ENCODE data around the gene CADM2. TPM values are rescaled to one million over a fixed set of nuclear protein-coding genes. Genes with fewer than 3 reads are reported as not detected.

The CADM2 gene
- total and polyA plus RNA-seq, 2 donors (not counting 3 experiments of a cell fraction or from before 2014, with no cell fraction given): not detected

- no peak for TF ChIP-seq EZH2 (IDR thresholded peaks at IDR 0.05; ENCODE audit: borderline replicate concordance, low read depth, low read length, severe bottlenecking)
- no peak for TF ChIP-seq FOS (IDR thresholded peaks at IDR 0.05; ENCODE audit: borderline replicate concordance, insufficient read depth, low read length)
- TF ChIP-seq POLR2AphosphoS5 (IDR thresholded peaks at IDR 0.05; ENCODE audit: insufficient read depth, low read depth, low read length): no peak
- no peak for TF ChIP-seq JUN (IDR thresholded peaks at IDR 0.05; ENCODE audit: borderline replicate concordance, insufficient read depth, insufficient read length, low read depth)
- no peak for TF ChIP-seq MYC (IDR thresholded peaks at IDR 0.05; ENCODE audit: low read depth, low read length)
- Histone ChIP-seq H3K9me1 (replicated peaks; ENCODE audit: control insufficient read depth, extremely low read depth, insufficient read depth, low read length) (no peaks in the 10 kb centered on the region), H3K27ac (ENCODE audit: insufficient read depth, low read depth, low read length) (no peak overlapping the region), H3K4me3 (replicated peaks in 1 of 3; ENCODE audit: insufficient read depth in 1 of 3, low read depth in 1 of 3, low read length in 3 of 3) (no peak overlapping the region), H3K4me1 (ENCODE audit: control insufficient read depth, extremely low read depth, insufficient read depth, low read length) (no peaks in the 10 kb centered on the region), H3K9ac (replicated peaks; ENCODE audit: extremely low read depth, insufficient read depth, low read length) (no peak overlapping the region), H3K4me2 (ENCODE audit: insufficient read depth, low read length) (no peak overlapping the region), H3K27me3 (ENCODE audit: control insufficient read depth in 2 of 2, insufficient read depth in 2 of 2, low read length in 2 of 2) (no peaks in the 10 kb centered on the region), H3K36me3 (ENCODE audit: control insufficient read depth in 2 of 2, extremely low read depth in 1 of 2, insufficient read depth in 2 of 2, low read length in 2 of 2) (no peaks in the 10 kb centered on the region), H3K79me2 (ENCODE audit: control insufficient read depth, insufficient read depth, low read length) (no peaks in the 10 kb centered on the region), H4K20me1 (replicated peaks; ENCODE audit: control insufficient read depth, extremely low read depth, insufficient read depth, low read length) (no peaks in the 10 kb centered on the region), H3K9me3 (replicated peaks; ENCODE audit: control insufficient read depth, insufficient read depth, low read length) (no peaks in the 10 kb centered on the region), H2AFZ (ENCODE audit: low read depth, low read length) (no peak overlapping the region)
- dilution Hi-C loops (cut with MboI; ENCODE audit: extremely low pct_ligation_motif_present, low sequenced_read_pairs): no loop called here
- no peak for FAIRE-seq
- BruUV-seq (replicated peaks): no TSS peak
- ChIA-PET POLR2A (no interaction called here), CTCF (no interaction called here)
- DNase-seq (ENCODE audit: low read depth, low spot score): no peak
- intact Hi-C loops (cut with micrococcal nuclease): no loop called here
Measured at GRCh38 chr3:85604641-85605040, 645.9 kb downstream of the CADM2 start.

- H3K9me3 ChIP-seq (replicated peaks; ENCODE audit: control insufficient read depth, insufficient read depth, low read length): no peaks in the 10 kb centered on the region
- dilution Hi-C loops (cut with MboI; ENCODE audit: extremely low pct_ligation_motif_present, low sequenced_read_pairs): no loop called here
- H4K20me1 ChIP-seq (replicated peaks; ENCODE audit: control insufficient read depth, extremely low read depth, insufficient read depth, low read length): no peaks in the 10 kb centered on the region
- DNase-seq (ENCODE audit: low read depth, low spot score) (no peak), FAIRE-seq (no peak)
- H3K9me1 ChIP-seq (replicated peaks; ENCODE audit: control insufficient read depth, extremely low read depth, insufficient read depth, low read length): no peaks in the 10 kb centered on the region
- POLR2A ChIA-PET: no interaction called here
- intact Hi-C loops (cut with micrococcal nuclease): no loop called here
- no peak overlapping the region for H3K27ac ChIP-seq (ENCODE audit: insufficient read depth, low read depth, low read length)
- no peak overlapping the region for H3K4me2 ChIP-seq (ENCODE audit: insufficient read depth, low read length)
- no peaks in the 10 kb centered on the region for H3K79me2 ChIP-seq (ENCODE audit: control insufficient read depth, insufficient read depth, low read length)
- no peak overlapping the region for H3K4me3 ChIP-seq (replicated peaks in 1 of 3; ENCODE audit: insufficient read depth in 1 of 3, low read depth in 1 of 3, low read length in 3 of 3)
- H3K36me3 ChIP-seq (ENCODE audit: control insufficient read depth in 2 of 2, extremely low read depth in 1 of 2, insufficient read depth in 2 of 2, low read length in 2 of 2): no peaks in the 10 kb centered on the region
- BruUV-seq (replicated peaks): no TSS peak
- H3K27me3 ChIP-seq (ENCODE audit: control insufficient read depth in 2 of 2, insufficient read depth in 2 of 2, low read length in 2 of 2): no peaks in the 10 kb centered on the region
- H2AFZ ChIP-seq (ENCODE audit: low read depth, low read length): no peak overlapping the region
- no peaks in the 10 kb centered on the region for H3K4me1 ChIP-seq (ENCODE audit: control insufficient read depth, extremely low read depth, insufficient read depth, low read length)
- no peak for TF ChIP-seq FOS (IDR thresholded peaks at IDR 0.05; ENCODE audit: borderline replicate concordance, insufficient read depth, low read length)
- TF ChIP-seq GATA2 (IDR thresholded peaks at IDR 0.05; ENCODE audit: insufficient read depth, insufficient read length, low read depth, low read length): no peak
- TF ChIP-seq MYC (IDR thresholded peaks at IDR 0.05; ENCODE audit: low read depth, low read length): no peak
- no peak for TF ChIP-seq CTCF (IDR thresholded peaks at IDR 0.05; ENCODE audit: extremely low read depth in 1 of 2, insufficient read depth in 1 of 2, low read depth in 1 of 2, low read length in 2 of 2)
- no peak for TF ChIP-seq POLR2A (IDR thresholded peaks at IDR 0.05; ENCODE audit: low read depth, low read length)
- CTCF ChIA-PET: no interaction called here
- no peak overlapping the region for H3K9ac ChIP-seq (replicated peaks; ENCODE audit: extremely low read depth, insufficient read depth, low read length)
Measured at GRCh38 chr3:85605066-85605465, 646.3 kb downstream of the CADM2 start.
